Progenitor cell of endocrine pancreas (in vitro differentiated cells): Measurements from ENCODE around the gene ARHGAP26. TPM values are rescaled to one million over a fixed set of nuclear protein-coding genes. Genes with fewer than 3 reads are reported as not detected.

ENCODE experiments used
- DNase-seq: peaks from one replicate; pipeline ENCODE4 v3.0.0; 2021; ENCODE audit warnings: low spot score; ENCODE audit not compliant: unreplicated experiment
- H3K27ac Mint-ChIP-seq: 2 replicates; pipeline ENCODE4 v1.8.0; 2021; ENCODE audit warnings: mild to moderate bottlenecking, moderate library complexity, mixed read lengths
- H3K27me3 Mint-ChIP-seq: 2 replicates; pipeline ENCODE4 v1.8.0; 2021; ENCODE audit warnings: mixed read lengths
- H3K36me3 Mint-ChIP-seq: 2 replicates; pipeline ENCODE4 v1.8.0; 2022; ENCODE audit warnings: mixed read lengths; ENCODE audit not compliant: insufficient read depth
- H3K4me1 Mint-ChIP-seq: 2 replicates; pipeline ENCODE4 v1.8.0; 2021; ENCODE audit warnings: low read depth, mixed read lengths
- H3K4me3 Mint-ChIP-seq: 2 replicates; pipeline ENCODE4 v1.8.0; 2021; ENCODE audit warnings: low read depth, mild to moderate bottlenecking, moderate library complexity, mixed read lengths
- H3K9me3 Mint-ChIP-seq: 2 replicates; pipeline ENCODE4 v1.8.0; 2021; ENCODE audit warnings: low read depth, mixed read lengths
- total RNA-seq: library from RNA; stranded (reverse); gene quantifications from 2 replicates; pipeline ENCODE4 v1.2.1, GENCODE V29; 2021
- TF ChIP-seq, protein P1 (sequence below): fragments of 200-600 bp; sonication (generic); IDR thresholded peaks from one replicate; pipeline ENCODE4 v1.5.0; 2021; ENCODE audit warnings: antibody characterized with exemption, mild to moderate bottlenecking; ENCODE audit not compliant: unreplicated experiment

Gene ARHGAP26
- total RNA-seq, 1 donor from 2014 or later, result 21.3 TPM

DNA sequence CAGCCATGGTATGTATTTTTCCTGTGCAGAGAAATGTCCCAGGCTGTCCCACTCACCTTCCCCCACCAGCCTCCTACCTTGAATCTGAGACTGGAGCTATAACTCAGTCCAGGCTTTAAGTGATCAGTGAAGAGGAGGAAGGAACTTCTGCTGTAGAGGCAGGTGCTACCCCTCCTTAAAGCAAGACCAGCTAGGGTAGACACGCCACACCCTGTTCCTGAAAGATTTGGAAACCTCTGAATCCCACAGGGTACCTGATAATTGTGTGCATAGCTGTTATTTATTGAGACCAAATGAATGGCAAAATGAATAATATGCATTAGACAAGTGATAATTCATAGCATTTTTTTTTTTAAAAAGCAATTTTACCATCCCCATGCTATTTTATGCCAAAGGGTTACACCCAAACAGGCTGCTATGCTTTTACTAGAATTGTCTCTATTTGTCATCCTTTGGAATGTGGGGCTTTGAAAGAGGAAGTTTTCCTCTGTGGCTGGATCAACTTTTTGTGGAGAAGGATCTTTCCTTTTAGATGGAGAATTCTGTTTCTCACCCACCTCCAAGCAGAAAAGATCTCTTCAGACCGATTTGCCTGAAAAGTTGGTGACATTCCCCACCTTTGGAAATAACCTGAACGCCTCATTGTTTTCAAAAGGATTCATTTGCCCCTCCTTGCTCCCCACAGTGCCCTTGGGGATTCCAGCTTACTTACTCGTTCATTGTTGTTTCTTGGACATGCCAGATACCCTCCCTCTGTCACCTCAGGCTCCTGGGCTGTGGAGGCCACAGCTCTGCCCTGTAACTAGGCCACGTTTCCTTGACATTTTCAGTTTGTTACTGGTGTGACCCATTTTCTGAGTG, 384.6 kb downstream of the ARHGAP26 start:
- peaks cover 5% of the 10 kb centered on the region for H3K36me3 Mint-ChIP-seq

DNA sequence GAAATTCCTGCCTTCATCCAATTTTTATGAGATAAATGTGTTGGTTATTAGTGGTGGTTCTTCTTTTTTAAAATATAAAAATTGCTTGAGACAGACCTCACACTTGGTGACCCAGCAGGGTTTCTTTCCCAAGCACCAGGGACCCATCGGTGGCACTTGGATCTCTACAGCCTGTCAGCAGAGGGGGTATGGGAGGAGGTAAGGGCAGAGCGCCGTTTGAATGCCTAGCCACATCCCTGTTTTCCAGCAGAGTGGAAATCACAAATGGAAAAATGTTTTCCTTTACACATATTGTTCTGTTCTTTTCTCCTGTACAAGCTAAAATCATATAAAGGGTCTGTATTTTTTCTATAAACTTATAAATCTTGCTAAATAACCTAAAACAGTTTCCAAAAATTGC, 385.3 kb downstream of the ARHGAP26 start:
- no peaks in the 10 kb centered on the region for H3K27me3 Mint-ChIP-seq

More for the DNA sequence above, 384.6 kb downstream of the ARHGAP26 start:
- Mint-ChIP-seq H3K27me3 (no peaks in the 10 kb centered on the region), H3K9me3 (no peaks in the 10 kb centered on the region), H3K4me3 (no peak overlapping the region), H3K4me1 (peaks cover 3% of the 10 kb centered on the region), H3K27ac (peak overlapping the region; percentile 30)
- TF ChIP-seq, protein P1, sequence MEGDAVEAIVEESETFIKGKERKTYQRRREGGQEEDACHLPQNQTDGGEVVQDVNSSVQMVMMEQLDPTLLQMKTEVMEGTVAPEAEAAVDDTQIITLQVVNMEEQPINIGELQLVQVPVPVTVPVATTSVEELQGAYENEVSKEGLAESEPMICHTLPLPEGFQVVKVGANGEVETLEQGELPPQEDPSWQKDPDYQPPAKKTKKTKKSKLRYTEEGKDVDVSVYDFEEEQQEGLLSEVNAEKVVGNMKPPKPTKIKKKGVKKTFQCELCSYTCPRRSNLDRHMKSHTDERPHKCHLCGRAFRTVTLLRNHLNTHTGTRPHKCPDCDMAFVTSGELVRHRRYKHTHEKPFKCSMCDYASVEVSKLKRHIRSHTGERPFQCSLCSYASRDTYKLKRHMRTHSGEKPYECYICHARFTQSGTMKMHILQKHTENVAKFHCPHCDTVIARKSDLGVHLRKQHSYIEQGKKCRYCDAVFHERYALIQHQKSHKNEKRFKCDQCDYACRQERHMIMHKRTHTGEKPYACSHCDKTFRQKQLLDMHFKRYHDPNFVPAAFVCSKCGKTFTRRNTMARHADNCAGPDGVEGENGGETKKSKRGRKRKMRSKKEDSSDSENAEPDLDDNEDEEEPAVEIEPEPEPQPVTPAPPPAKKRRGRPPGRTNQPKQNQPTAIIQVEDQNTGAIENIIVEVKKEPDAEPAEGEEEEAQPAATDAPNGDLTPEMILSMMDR, result no peak
- no peak for DNase-seq

DNA sequence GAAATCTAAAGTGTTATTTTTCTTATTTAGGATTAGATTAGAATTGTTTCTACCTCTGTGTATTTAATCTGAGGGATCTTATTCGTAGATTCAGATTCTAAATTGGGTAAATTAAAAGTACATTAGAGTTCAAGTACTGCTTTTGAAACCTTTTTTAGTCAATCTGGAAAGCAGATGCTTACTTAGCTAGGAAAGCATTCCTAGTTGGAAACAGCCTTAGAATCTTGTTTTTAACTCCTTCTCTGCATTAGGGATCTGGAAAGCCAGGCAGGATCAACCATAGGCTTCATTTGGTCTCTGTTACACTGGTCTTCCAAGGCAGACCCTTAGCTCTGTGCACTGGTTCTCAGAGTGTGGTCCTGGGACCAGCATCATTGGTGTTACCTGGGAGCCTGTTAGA, 385.9 kb downstream of the ARHGAP26 start:
- TF ChIP-seq, protein P1, result no peak
- Mint-ChIP-seq H3K9me3 (no peaks in the 10 kb centered on the region), H3K4me1 (peaks cover 3% of the 10 kb centered on the region), H3K36me3 (peaks cover 2% of the 10 kb centered on the region), H3K27me3 (no peaks in the 10 kb centered on the region), H3K4me3 (no peak overlapping the region), H3K27ac (no peak overlapping the region)
- DNase-seq, result no peak

More for the DNA sequence above, 385.3 kb downstream of the ARHGAP26 start:
- no peak for DNase-seq
- Mint-ChIP-seq H3K36me3 (peaks cover 4% of the 10 kb centered on the region), H3K27ac (no peak overlapping the region), H3K4me1 (peaks cover 3% of the 10 kb centered on the region), H3K4me3 (no peak overlapping the region), H3K9me3 (no peaks in the 10 kb centered on the region)
- TF ChIP-seq, protein P1, result no peak

DNA sequence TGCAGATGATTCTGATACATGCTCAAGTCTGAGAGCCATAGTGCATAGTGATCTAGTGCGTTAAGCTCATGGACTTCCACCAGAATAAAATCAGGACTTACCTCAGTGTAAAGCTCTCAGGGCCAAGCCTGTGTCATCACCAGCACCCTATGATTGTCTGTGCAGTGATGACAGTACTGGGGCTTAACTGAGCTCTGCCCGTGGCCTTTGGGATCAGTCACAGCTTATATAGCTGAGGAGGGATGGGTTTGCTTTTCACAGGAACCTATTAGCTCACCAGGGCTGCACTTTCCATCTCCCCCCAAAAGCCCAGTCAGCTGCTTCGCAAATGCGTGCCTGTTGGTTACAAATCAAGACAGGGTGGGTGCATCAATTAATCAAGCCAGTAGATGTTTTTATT, 386.4 kb downstream of the ARHGAP26 start:
- Mint-ChIP-seq H3K9me3 (no peaks in the 10 kb centered on the region), H3K27me3 (no peaks in the 10 kb centered on the region), H3K4me1 (peaks cover 3% of the 10 kb centered on the region), H3K27ac (no peak overlapping the region), H3K36me3 (peaks cover 2% of the 10 kb centered on the region), H3K4me3 (no peak overlapping the region)
- DNase-seq, result no peak
- TF ChIP-seq, protein P1, result no peak

DNA sequence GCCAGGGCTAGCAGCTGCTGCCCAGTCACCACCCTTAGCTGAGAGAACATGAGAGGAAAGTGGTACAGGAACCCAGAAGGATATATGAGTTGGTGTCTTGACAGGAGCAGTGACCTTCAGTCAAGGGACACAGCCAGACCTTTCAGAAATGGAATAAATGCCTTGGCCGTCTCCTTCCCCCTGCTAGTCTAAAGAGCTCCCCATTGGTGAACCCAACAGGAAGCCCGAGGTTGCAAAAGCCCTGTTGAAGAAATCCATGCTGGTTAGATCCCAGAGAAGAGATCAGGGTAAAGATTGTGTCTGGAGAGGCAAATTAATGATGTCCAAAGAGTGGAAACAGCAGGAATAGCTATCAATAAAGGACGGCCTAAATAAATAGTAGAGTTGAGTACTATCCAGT, 388.9 kb downstream of the ARHGAP26 start:
- TF ChIP-seq, protein P1, result no peak

More for the DNA sequence above, 388.9 kb downstream of the ARHGAP26 start:
- Mint-ChIP-seq H3K4me3 (no peak overlapping the region), H3K27me3 (no peaks in the 10 kb centered on the region), H3K4me1 (peaks cover 3% of the 10 kb centered on the region), H3K9me3 (no peaks in the 10 kb centered on the region), H3K27ac (no peak overlapping the region), H3K36me3 (no peaks in the 10 kb centered on the region)
- DNase-seq, result no peak
